Kidney capillary endothelial cell (primary cell): Measurements from ENCODE around the gene OPTN.
"Not testable (repeated sequence)": the region's sequence is repeated elsewhere in the genome, so short reads cannot be mapped to it uniquely, and the experiment has no call there.

Source experiments
- DNase-seq: peaks from one replicate; pipeline ENCODE4 v3.0.0-alpha.2; 2018; ENCODE audit warnings: low spot score

OPTN gene

DNA sequence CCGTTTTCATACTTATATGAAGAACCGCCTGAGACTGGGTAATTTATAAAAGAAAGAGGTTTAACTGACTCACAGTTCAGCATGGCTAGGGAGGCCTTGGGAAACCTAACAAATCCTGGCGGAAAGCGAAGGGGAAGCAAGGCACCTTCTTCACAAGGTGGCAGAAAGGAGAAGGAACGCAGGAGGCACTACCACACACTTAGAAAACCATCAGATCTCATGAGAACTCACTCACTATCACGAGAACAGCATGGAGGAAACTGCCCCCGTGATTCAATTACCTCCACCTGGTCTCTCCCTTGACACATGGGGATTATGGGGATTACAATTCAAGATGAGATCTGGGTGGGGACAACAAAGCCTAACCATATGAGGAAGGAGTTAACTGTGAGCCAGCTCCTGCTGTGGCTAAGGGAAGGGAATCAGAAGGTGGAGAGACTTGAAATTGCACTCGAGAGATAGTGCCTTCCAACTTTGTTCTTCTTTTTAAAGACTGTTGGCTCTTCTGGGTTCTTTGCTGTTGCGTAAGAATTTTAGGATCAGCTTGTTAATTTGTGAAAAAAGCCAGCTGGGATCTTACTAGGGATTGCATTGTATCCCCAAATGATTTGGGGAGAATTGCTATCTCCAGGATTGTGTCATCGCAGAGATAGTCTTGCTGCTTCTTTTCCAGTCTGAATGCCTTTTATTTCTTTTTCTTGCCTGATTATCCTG lies 21.0 kb downstream of the OPTN start:
- DNase-seq = no peak

- DNase-seq = no peak
Measured at GRCh38 chr10:13121500-13121854, 21.5 kb downstream of the OPTN start.

GRCh38 chr10:13136651-13137050 lies 36.7 kb downstream of the OPTN start:
- DNase-seq = no peak

DNA sequence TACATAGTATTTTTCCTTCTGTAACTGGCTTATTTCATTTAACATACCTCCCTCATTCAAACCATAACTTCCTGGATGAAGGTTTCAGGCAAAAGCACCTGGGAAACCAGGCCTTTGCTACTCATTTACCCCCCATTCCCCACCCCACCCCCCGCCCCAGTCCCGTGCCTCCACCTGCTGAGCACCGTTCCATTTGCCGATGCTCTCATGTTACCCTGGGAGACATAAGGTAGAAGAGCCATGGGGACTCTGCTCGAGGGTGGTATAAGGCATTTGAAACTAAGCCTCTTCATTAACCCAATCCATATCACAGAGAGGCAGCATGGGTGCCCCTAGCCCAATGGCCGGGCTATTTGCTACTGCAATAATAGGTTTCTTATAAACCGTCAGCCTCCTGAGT lies 39.2 kb downstream of the OPTN start:
- DNase-seq = no peak

DNA sequence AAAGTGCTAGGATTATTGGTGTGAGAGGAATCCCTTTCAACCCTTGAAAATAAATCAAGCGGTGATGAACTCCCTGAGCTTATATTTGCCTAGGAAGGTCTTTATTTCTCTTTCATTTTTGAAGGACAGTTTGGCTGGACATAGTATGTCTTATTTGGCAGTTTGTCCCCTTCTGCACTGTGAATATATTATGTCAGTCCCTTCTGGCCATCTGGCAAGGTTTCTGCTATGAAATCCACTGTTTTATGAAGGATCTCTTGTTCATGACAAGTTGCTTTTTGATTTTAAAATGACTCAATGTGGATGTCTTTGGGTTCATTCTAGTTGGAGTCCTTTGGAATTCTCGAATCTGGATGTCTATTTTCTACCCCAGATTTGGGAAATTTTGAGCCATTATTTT lies 39.7 kb downstream of the OPTN start:
- DNase-seq = no peak

- DNase-seq = no peak
Measured at GRCh38 chr10:13140627-13141190, 40.7 kb downstream of the OPTN start.

GRCh38 chr10:13143766-13144165 lies 43.8 kb downstream of the OPTN start:
- DNase-seq = no peak

GRCh38 chr10:13144814-13145213 lies 44.9 kb downstream of the OPTN start:
- DNase-seq = no peak

DNA sequence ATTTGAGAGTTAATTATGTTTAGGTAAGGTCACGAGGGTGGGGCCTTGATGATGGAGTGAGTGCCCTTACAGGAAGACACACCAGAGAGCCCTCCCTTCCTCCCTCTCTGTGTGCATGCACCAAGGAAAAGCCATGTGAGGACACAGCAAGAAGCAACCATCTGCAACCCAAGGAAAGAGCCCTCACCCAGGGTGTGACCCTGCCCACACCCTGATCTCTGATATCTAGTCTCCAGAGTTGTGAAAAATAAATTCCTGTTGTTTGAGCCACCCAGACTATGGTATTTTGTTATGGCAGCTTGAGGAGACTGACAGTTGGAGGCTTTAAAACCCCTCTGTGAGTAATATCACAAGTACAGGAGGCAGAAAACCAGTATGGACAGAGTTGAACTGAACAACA lies 46.4 kb downstream of the OPTN start:
- DNase-seq = no peak

DNA sequence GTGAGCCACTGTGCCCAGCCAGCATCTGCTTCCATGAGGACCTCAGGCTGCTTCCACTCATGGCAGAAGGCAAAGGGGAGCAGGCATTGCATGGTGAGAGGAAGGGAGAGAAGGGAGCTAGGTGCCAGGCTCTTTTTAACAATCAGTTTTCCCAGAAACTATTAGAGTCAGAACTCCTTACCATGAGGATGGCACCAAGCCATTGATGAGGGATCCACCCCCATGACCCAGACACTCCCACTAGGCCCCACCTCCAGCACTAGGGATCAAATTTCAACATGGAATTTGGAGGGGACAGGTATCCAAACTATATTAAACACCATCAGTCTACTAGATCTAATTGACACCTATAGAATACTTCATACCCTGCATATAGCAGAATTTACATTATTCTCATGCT lies 47.2 kb downstream of the OPTN start:
- DNase-seq = no peak

DNA sequence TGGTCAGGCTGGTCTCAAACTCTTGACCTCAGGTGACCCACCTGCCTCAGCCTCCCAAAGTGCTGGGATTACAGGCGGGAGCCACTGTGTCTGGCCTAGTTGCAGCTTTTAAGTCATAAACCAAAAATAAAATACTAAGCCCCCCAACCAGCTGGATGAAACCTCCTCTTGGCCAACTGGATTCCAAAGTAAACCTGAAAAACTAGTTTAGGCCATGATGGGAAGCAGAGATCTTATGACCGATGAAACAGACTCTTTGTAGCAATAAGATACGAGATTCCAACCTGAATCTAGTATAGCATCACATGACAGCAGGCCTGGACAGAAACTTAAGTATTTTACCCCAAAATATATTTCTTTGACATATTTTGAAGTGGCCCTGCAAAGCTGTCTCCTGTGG lies 52.3 kb downstream of the OPTN start:
- DNase-seq = no peak

- not testable (repeated sequence) for DNase-seq
Measured at GRCh38 chr10:13155860-13156259, 55.9 kb downstream of the OPTN start.

- DNase-seq = no peak
Measured at GRCh38 chr10:13158401-13158800, 58.4 kb downstream of the OPTN start.

DNA sequence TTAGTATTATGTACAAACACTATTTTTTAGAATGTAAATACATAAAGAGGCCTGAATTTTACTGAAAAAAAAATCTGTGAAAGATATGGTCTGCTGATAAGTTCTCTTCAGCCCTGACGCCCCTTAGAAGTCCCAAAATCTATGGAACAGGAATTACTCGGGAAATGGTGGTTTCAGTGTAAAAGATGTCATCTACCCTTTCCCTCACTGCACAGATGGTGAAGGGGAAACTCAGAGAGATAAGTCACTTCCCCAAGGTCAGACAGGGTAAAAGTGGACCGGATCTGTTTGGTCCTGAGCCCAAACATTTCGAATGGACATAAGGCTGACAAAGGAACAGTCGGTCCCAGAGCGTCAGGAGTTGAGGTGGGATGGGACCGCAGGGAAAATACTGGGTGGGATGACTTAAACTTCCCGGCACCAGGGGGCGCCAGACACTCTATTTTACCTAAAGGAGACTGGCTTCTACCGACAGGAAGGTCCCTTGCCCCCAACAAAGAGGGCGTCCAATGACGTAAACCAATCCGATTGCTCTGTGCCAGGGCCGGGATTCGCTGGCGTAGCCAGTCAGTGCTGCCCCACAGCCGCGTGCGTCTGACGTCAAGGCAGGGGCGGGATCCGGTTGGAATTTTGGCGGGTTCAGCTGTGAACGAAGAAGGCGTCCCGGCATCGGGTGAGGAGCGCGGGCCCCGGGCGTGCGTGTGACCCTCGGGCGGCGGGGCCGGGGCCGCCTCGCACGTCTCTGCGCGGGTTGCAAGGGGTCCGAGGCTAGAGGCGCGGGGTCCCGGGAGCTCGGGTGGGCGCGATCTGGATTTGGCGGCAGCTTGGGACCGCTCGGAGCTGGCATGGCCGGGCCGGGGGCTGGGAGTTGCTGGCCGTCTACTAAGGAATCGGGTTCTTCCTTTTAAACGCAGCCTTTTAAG lies 61.2 kb downstream of the OPTN start, which contains the start of gene MCM10:
Gene MCM10 (plus strand): TSS at position 625 of the 923 bp plus-strand sequence. CDS start 2,645 bp downstream, outside the sequence.
- DNase-seq = peak; percentile 99

GRCh38 chr10:13161857-13162271 lies 61.9 kb downstream of the OPTN start:
- DNase-seq = peak; percentile 18

DNA sequence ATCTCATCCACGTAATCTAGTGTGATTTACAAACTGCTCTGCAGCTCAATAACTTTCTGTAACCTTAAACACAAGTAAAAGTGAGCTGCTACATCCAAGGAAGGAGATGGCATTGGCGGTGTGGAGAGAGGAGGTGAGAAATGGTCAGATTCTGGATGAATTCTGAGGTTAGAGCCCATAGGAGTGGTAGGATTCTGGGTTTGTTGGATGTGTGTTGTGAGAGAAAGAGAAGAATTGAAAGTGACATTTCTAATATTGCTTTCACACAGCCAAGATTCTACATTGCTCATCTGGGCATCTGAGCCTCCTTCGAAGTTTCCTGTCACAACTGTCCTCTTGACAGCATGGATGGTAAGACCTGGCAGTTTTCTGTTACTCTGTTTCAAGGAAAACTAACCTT lies 63.9 kb downstream of the OPTN start:
- DNase-seq = no peak

- no peak for DNase-seq
Measured at GRCh38 chr10:13165177-13165576, 65.2 kb downstream of the OPTN start.

DNA sequence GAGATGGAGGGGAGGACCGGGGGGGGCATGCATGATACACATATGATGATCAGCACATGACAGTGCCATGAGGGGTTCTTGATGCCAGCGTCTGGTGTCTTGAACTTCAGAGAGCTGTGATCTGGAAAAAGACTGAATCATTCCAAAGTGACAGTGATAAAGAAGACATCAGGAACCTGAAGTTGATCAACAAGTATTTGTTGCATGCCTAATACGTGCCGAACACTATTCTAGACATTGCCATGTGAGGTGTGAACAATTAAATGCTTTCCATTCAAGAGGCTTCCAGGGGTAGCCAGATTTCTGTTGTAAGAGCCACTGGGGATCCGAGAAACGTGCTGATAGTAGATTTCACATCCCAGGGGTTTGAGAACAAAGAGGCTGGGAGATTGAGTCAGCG lies 67.6 kb downstream of the OPTN start:
- DNase-seq = no peak

DNA sequence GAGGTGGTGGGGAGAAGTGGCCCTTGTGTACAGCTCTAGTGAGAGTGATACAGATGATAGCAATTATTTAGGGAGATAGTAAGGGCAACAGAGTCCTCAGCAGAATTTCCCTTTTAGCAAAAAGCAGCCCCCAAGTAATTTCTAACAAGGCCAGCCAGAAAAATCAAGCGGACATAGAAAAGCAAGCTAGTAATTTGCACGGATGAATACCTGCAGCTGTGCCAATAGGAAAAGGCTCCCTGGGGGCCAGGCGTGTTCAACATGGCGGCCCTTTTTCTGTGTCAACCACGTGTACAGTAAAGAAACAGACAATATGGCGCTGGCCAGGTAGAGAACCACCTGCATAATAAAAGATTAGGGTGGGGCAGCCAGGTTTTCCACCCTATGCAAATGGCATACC lies 68.8 kb downstream of the OPTN start:
- DNase-seq = no peak

- DNase-seq = no peak
Measured at GRCh38 chr10:13173616-13174015, 73.7 kb downstream of the OPTN start.

GRCh38 chr10:13180788-13181187 lies 80.8 kb downstream of the OPTN start:
- DNase-seq = no peak

- no peak for DNase-seq
Measured at GRCh38 chr10:13182424-13182823, 82.5 kb downstream of the OPTN start.

DNA sequence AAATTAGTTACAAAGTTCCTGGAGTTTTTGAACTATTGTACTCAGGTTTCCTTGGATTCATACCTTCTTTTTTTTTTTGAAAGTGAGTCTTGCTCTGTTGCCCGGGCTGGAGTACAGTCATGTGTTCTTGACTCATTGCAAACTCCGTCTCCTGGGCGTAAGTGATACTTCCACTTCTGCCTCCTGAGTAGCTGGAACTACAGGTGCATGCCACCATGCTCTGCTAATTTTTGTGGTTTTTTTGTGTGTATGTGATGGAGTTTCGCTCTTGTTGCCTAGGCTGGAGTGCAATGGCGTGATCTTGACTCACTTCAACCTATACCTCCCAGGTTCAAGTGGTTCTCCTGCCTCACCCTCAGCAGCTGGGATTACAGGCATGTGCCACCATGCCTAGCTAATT lies 83.7 kb downstream of the OPTN start:
- no peak for DNase-seq
